Activated CD8-positive, alpha-beta memory T cell treated with anti-CD3 and anti-CD28 coated beads, Interleukin-2, amount 10 ng/mL, durations not matched to agents 7 days and 5 days (primary cell): ENCODE data around the gene ERCC6L2. TPM values are rescaled to one million over a fixed set of nuclear protein-coding genes. Genes with fewer than 3 reads are reported as not detected.

Experiments
- ATAC-seq: fragments of 150-1000 bp; cut with Tn5 transposase; one replicate; pipeline ENCODE4 v1.10.0; 2021; ENCODE audit warnings: moderate library complexity
- CTCF ChIA-PET: fragments of 350-600 bp; sonication (Branson Sonifier 250); formaldehyde crosslinking; loops from one replicate; lab custom pipeline; 2021; ENCODE audit warnings: antibody characterized with exemption; lab: Charles Lee
- DNase-seq: peaks from one replicate; pipeline ENCODE4 v3.0.0-alpha.2; 2020
- H3K27ac Mint-ChIP-seq: one replicate; pipeline ENCODE4 v1.8.0; 2021; ENCODE audit warnings: mild to moderate bottlenecking, mixed read lengths
- H3K27me3 Mint-ChIP-seq: one replicate; pipeline ENCODE4 v1.8.0; 2021; ENCODE audit warnings: mixed read lengths
- H3K36me3 Mint-ChIP-seq: one replicate; pipeline ENCODE4 v1.8.0; 2021; ENCODE audit warnings: mild to moderate bottlenecking, mixed read lengths
- H3K4me1 Mint-ChIP-seq: one replicate; pipeline ENCODE4 v1.8.0; 2021; ENCODE audit warnings: mixed read lengths
- H3K4me3 Mint-ChIP-seq: one replicate; pipeline ENCODE4 v1.8.0; 2021; ENCODE audit warnings: mild to moderate bottlenecking, moderate library complexity, mixed read lengths
- H3K9me3 Mint-ChIP-seq: one replicate; pipeline ENCODE4 v1.8.0; 2022; ENCODE audit warnings: low read depth, mixed read lengths
- total RNA-seq, 2 experiments: library from RNA; stranded (reverse); gene quantifications; one replicate each; pipeline ENCODE4 v1.2.3, GENCODE V29; 2021

ERCC6L2 gene, protein sequence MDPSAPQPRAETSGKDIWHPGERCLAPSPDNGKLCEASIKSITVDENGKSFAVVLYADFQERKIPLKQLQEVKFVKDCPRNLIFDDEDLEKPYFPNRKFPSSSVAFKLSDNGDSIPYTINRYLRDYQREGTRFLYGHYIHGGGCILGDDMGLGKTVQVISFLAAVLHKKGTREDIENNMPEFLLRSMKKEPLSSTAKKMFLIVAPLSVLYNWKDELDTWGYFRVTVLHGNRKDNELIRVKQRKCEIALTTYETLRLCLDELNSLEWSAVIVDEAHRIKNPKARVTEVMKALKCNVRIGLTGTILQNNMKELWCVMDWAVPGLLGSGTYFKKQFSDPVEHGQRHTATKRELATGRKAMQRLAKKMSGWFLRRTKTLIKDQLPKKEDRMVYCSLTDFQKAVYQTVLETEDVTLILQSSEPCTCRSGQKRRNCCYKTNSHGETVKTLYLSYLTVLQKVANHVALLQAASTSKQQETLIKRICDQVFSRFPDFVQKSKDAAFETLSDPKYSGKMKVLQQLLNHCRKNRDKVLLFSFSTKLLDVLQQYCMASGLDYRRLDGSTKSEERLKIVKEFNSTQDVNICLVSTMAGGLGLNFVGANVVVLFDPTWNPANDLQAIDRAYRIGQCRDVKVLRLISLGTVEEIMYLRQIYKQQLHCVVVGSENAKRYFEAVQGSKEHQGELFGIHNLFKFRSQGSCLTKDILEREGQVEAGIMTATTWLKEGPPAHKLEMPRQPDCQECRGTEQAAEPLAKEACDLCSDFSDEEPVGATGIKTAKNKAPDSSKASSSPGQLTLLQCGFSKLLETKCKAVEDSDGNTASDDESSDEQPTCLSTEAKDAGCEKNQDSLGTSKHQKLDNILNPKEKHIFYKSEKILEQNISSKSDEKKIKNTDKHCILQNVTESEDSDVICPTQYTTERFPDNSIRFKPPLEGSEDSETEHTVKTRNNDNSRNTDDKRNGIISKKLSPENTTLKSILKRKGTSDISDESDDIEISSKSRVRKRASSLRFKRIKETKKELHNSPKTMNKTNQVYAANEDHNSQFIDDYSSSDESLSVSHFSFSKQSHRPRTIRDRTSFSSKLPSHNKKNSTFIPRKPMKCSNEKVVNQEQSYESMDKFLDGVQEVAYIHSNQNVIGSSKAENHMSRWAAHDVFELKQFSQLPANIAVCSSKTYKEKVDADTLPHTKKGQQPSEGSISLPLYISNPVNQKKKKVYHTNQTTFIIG (N-terminal part only)
- total RNA-seq: 10 to 100 TPM; 33.0 to 38.5 TPM

DNA sequence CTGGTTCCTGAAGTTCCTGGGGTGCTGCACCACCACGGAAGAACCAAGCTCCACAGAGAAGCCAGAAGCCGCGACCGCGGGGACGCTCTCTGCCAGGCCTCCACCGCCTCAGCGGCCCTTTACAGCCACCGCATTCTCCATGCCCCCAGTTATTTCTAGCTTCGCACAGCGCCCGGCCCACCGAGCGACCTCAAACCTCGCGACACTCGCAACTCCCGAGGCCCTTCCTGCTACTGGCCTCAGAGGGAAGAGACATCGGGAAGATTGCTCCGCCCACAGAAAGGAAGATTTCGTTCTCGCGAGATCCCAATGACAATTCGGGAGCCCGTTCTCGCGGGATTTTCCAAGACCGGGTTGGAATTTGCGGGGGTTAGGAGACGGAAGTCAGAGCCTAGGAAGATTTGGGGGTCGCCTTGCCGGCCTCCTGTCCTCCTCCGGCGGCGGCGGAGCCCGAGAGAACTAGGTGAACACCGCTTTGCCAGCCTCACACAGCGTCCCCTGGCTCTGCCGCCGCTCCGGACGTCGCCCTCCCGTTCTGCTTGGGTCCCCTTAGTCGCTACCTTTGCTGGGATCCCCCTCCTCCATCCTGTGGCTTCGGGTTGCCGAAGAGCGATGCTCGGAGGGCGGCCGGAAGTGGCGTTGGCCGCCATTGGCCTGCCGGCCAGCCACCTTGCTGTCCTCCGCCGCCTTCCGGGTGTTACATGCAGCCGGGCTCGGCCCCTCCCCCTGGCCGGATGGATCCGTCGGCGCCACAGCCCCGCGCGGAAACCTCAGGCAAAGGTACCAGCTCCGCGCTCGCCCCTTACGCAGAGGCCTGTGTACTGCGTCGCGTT, at the start of gene ERCC6L2:
Gene ERCC6L2 (plus strand): TSS at position 387 of the 833 bp plus-strand sequence. CDS start 348 bp downstream, at position 735.
- peaks cover 48% of the 10 kb centered on the region for H3K36me3 Mint-ChIP-seq
- H3K4me3 Mint-ChIP-seq: no peak within 1 kb of the TSS
- H3K4me1 Mint-ChIP-seq: peaks cover 29% of the 10 kb centered on the region
- peaks cover 9% of the 10 kb centered on the region for H3K9me3 Mint-ChIP-seq
- H3K27me3 Mint-ChIP-seq: no peaks in the 10 kb centered on the region
- DNase-seq (peak; percentile 97), ATAC-seq (peak; percentile 87)
- CTCF ChIA-PET: interaction anchor here (0.6 to 2.9 kb wide), 10 partner anchors 15 to 342 kb away, joined by 3 to 10 read pairs (median 5); no protein-coding TSS in a partner anchor
- no peak within 1 kb of the TSS for H3K27ac Mint-ChIP-seq

DNA sequence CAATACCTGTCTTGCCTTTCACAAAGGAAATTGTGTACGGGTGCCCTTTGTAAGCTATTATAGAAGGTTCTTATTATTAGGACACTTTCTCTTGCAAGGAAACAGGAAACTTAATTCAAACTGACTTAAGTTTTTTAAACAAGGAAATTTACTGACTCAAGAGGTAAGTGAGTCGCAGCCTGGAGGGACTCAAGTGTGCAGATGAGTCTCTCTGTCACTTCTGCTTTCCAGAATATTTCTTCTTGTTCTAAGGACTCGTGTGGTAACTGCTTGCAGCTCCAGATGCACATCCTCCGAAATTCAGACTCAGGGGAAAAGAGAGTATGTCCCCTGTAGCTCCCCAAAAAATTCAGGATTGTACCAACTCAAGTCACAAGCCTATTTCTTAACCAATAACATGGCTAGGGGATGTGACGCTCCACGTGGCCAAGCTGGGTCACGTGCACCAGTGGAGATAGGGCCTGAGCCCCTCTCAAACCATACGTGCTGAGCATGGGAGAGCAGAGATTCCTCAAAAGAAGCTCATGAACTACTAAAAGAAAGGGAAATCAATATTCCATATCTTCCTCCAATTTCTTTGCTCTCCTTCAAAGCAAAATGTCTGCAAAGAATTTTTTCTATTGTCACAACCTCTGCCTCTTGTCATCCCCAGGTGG, 49.2 kb upstream of the ERCC6L2 start:
- no peak overlapping the region for H3K4me3 Mint-ChIP-seq
- no peak overlapping the region for H3K27ac Mint-ChIP-seq
- peaks cover 11% of the 10 kb centered on the region for H3K36me3 Mint-ChIP-seq
- ATAC-seq: no peak
- peaks cover 37% of the 10 kb centered on the region for H3K4me1 Mint-ChIP-seq
- DNase-seq: no peak
- peaks cover 42% of the 10 kb centered on the region for H3K27me3 Mint-ChIP-seq
- CTCF ChIA-PET: no interaction called here
- H3K9me3 Mint-ChIP-seq: no peaks in the 10 kb centered on the region

DNA sequence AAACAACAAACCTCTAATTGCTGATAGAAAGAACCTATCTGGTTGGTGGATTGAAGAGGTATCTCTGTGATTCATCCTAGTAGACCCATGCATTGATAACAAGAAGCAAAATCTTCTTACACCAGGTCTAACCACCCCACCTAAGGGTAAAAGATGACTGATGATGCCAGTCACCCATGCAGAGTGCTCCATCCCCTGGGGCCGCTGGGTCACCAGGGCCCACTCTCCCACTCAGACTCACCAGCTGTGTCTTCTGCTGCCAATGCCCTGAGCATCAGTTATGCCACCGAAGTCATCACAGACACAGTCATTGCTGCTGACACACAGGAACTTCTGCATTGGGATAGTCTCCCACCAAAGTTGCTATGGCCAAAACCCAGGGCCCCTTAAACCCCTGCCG, 44.7 kb upstream of the ERCC6L2 start:
- CTCF ChIA-PET: interaction anchor here (1.0 to 1.2 kb wide), 2 partner anchors 27 to 163 kb away, joined by 3 read pairs; no protein-coding TSS in a partner anchor
- DNase-seq (no peak), ATAC-seq (no peak)
- Mint-ChIP-seq H3K4me3 (no peak overlapping the region), H3K27me3 (peaks cover 26% of the 10 kb centered on the region), H3K9me3 (no peaks in the 10 kb centered on the region), H3K4me1 (peaks cover 26% of the 10 kb centered on the region), H3K27ac (no peak overlapping the region), H3K36me3 (peaks cover 6% of the 10 kb centered on the region)

DNA sequence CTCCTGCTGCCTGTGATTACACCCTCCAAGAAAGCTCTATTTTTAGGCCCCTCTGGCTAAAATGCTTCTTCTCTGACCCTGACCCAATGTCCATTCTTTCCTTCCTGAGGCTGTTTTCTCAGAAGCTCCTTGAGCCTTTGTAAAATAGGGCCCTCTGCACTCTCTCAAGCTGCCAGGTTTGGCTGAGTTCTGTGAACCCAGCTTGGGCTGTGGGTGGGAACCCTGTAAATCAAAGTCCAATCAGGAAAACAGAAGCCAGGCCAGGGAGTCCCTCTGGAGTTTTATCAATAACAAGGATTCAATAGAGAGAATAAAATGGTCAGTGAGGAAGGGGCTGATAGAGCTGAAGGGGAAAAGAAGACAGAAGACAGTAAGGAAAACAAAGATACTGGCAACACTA, 43.7 kb upstream of the ERCC6L2 start:
- Mint-ChIP-seq H3K9me3 (no peaks in the 10 kb centered on the region), H3K4me3 (no peak overlapping the region), H3K36me3 (peaks cover 6% of the 10 kb centered on the region), H3K27ac (no peak overlapping the region), H3K27me3 (peaks cover 24% of the 10 kb centered on the region), H3K4me1 (peaks cover 17% of the 10 kb centered on the region)
- CTCF ChIA-PET: interaction anchor here (0.9 to 2.5 kb wide), 5 partner anchors 9 to 228 kb away, joined by 3 to 9 read pairs (median 3); no protein-coding TSS in a partner anchor
- ATAC-seq (no peak), DNase-seq (no peak)

DNA sequence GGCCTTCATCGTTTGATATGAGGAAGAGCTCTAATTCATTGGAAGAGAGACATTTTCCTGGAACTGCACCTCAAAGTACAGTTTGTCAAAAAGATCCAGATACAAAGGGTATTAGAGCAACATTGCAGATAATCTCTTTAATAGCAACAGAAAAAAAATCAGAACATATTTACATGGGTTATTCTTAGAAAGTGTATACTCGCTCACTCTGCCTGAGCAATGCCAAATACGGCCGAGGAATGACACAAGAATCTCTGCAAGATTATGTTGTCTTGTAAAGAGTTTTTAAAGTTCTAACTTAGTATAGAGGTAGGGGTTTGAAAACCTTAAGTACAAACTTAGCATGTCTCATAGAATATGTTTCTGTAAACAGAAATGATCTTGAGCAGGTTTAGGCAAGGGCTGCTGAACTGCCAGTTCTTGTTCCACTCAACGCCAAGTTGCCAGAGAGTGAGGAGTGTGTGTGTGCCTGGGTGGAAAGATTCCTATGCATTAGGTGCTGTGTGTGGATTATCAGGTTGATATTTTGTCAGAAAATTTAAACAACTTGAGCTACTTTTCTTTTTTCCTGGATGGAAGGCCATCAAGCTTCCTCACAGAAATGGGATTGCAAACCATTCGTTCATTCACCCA, 41.8 kb upstream of the ERCC6L2 start:
- no peaks in the 10 kb centered on the region for H3K9me3 Mint-ChIP-seq
- peaks cover 14% of the 10 kb centered on the region for H3K36me3 Mint-ChIP-seq
- H3K4me3 Mint-ChIP-seq: no peak overlapping the region
- ATAC-seq (no peak), DNase-seq (no peak)
- CTCF ChIA-PET: interaction anchor here (1.4 to 2.5 kb wide), 2 partner anchors 10 to 19 kb away, joined by 3 to 9 read pairs; no protein-coding TSS in a partner anchor
- peaks cover 8% of the 10 kb centered on the region for H3K27me3 Mint-ChIP-seq
- H3K4me1 Mint-ChIP-seq: peaks cover 17% of the 10 kb centered on the region
- H3K27ac Mint-ChIP-seq: no peak overlapping the region

DNA sequence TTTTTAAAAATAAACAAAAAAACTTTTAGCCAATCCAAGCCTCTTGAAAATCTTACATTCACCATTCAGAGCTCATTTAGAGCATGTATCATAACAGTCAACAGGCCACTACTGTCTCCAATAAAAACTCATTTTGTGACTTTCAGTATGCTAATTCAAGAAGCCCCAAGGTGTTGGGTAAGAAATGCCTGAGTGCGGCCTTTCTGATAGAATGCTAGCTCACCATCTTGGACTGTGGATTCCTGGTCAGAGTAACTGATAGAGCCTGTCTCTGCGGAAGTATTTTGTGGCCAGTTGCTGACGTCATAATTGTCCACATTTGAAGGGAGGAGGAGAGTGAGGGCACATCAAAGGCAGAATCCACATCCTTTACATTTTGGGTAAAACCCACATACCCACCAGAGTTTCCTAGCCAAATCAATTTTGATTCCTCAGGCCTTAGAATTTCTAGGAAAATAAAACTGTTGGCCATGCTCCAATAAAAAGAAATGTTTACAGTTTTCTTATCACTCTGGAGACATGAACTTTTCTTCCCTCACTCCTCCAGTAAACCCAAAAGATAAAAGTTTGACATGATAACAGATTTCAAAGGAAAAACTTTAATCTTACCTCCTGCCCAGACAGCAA, 41.1 kb upstream of the ERCC6L2 start:
- Mint-ChIP-seq H3K36me3 (peaks cover 14% of the 10 kb centered on the region), H3K4me1 (peaks cover 17% of the 10 kb centered on the region), H3K27me3 (peaks cover 6% of the 10 kb centered on the region), H3K4me3 (peak overlapping the region; percentile 15), H3K9me3 (no peaks in the 10 kb centered on the region), H3K27ac (peak overlapping the region; percentile 77)
- peak; percentile 53 for ATAC-seq
- CTCF ChIA-PET: interaction anchor here (1.4 to 2.5 kb wide), 2 partner anchors 11 to 18 kb away, joined by 3 to 9 read pairs; no protein-coding TSS in a partner anchor
- DNase-seq: peak; percentile 61

DNA sequence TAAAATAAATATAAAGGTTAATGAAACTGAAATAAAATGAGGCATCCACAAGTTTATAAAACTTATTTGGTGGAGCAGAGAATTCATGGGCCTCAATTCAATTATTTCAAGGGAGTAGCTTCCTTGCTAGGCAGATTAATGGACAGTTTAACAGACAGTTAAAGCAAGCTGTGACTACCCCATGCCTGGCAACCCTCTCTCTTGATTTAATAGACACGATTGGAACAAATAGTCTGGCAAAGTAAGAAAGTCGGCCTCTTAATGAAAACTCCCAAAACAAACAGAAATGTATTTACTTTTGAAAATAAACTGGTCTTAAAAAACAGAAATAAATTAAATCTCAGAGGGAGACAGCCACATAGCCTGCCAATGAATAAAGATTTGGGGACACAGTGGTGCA, 40.1 kb upstream of the ERCC6L2 start:
- no peak for DNase-seq
- Mint-ChIP-seq H3K27ac (no peak overlapping the region), H3K27me3 (peaks cover 6% of the 10 kb centered on the region), H3K36me3 (peaks cover 11% of the 10 kb centered on the region), H3K4me1 (peaks cover 17% of the 10 kb centered on the region), H3K4me3 (no peak overlapping the region), H3K9me3 (no peaks in the 10 kb centered on the region)
- no peak for ATAC-seq
- CTCF ChIA-PET: interaction anchor here (1.6 kb wide), 1 partner anchor 11 kb away, joined by 3 read pairs; no protein-coding TSS in a partner anchor

DNA sequence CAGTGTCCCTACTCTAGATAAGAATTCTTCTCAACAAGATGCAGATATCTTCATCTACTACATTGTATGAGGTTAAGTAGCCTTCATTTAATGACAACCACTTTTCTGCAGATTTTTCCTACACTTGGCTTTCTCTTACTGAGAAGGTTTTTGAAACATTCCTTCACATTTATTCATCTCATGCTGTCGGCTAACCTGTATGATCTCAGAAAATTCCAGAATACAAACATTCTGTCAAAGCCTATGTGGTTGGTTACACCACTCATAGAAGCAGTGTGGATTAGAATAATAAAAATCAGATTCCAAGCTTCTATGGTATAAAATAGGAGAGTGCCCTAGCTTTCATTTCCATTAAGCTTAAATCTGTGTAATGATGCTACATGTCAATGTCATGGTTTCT, 39.4 kb upstream of the ERCC6L2 start:
- H3K36me3 Mint-ChIP-seq: peaks cover 11% of the 10 kb centered on the region
- DNase-seq (no peak), ATAC-seq (no peak)
- peaks cover 6% of the 10 kb centered on the region for H3K27me3 Mint-ChIP-seq
- H3K4me3 Mint-ChIP-seq: no peak overlapping the region
- H3K27ac Mint-ChIP-seq: no peak overlapping the region
- CTCF ChIA-PET: interaction anchor here (1.6 kb wide), 1 partner anchor 10 kb away, joined by 3 read pairs; no protein-coding TSS in a partner anchor
- no peaks in the 10 kb centered on the region for H3K9me3 Mint-ChIP-seq
- H3K4me1 Mint-ChIP-seq: peaks cover 17% of the 10 kb centered on the region

DNA sequence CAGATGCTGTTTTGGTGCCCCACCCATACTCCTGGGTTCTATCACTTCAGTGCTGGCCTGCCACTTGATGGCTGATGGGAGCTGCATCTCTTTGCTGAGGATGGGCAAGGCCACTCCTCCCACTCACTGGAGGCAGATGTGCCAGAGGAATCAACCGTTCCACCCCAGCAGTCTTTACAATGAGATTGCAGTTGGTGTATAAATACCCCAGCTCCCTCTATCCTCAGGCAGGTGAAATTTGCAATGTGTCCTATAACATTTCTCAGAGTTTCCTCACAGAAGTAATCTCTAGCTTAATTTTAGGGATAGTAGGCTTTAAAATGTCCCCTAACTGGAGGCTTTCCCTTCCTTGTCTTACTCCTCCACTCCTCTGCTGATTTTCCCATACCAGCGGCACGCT, 36.5 kb upstream of the ERCC6L2 start:
- CTCF ChIA-PET: interaction anchor here (1.5 kb wide), 1 partner anchor 60 kb away, joined by 3 read pairs; no protein-coding TSS in a partner anchor
- ATAC-seq: no peak

DNA sequence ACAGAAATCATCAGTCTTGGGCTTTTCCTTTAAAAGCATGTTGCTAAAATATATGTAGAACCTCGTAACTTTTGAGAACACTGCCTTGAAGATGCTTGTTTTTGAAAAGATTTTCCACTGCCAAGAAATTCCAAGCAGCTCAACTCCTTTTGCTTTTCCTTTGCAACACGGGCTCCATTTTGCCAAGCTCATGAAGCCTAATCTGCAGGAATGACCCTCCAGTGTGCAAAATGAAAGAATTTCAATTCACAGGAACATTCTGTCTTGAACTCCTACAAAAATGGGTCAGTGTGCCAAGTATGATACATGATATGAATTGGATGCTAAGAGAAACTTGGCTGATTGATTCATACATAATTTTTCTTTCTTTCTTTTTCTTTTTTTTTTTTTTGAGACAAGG, 35.4 kb upstream of the ERCC6L2 start:
- DNase-seq: no peak
- H3K4me3 Mint-ChIP-seq: no peak overlapping the region
- H3K27ac Mint-ChIP-seq: no peak overlapping the region
- H3K36me3 Mint-ChIP-seq: peaks cover 16% of the 10 kb centered on the region
- no peak for ATAC-seq
- no peaks in the 10 kb centered on the region for H3K27me3 Mint-ChIP-seq
- no peaks in the 10 kb centered on the region for H3K9me3 Mint-ChIP-seq
- peaks cover under 1% of the 10 kb centered on the region for H3K4me1 Mint-ChIP-seq
- CTCF ChIA-PET: no interaction called here

More for the DNA sequence above, 36.5 kb upstream of the ERCC6L2 start:
- no peak for DNase-seq
- Mint-ChIP-seq H3K9me3 (no peaks in the 10 kb centered on the region), H3K27me3 (no peaks in the 10 kb centered on the region), H3K4me1 (peaks cover 10% of the 10 kb centered on the region), H3K27ac (no peak overlapping the region), H3K4me3 (no peak overlapping the region), H3K36me3 (peaks cover 20% of the 10 kb centered on the region)

DNA sequence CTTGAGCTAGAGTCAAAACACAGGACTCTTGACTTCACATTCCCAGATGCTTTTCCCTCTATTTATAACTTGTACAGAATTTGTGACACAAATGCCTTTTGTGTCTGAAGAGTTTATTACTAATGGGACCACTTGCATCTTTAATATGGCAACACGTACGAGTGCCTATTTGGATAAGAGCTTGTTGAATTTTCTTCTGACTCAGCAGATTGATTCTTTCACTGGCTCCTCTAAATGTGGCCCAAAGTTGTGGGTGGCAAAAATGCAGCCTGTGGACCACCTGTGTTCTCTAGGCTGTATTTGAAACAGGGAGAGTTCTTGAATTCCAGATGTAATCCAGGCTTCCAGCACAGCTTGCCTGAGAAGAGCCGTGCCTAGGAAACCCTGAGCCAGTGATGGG, 34.1 kb upstream of the ERCC6L2 start:
- no peak overlapping the region for H3K4me3 Mint-ChIP-seq
- no peak overlapping the region for H3K27ac Mint-ChIP-seq
- peaks cover 3% of the 10 kb centered on the region for H3K9me3 Mint-ChIP-seq
- H3K27me3 Mint-ChIP-seq: no peaks in the 10 kb centered on the region
- peaks cover 22% of the 10 kb centered on the region for H3K36me3 Mint-ChIP-seq
- no peaks in the 10 kb centered on the region for H3K4me1 Mint-ChIP-seq
- no peak for DNase-seq
- CTCF ChIA-PET: no interaction called here
- ATAC-seq: no peak
